PFSK-1 (cell line): ENCODE results near the gene MAGEA6.

ENCODE experiments used
- FOXP2 ChIP-seq: optimal IDR thresholded peaks from 2 replicates; pipeline ENCODE3; 2011; ENCODE audit warnings: borderline replicate concordance, control low read depth, inconsistent platforms; ENCODE audit not compliant: insufficient read depth; ENCODE audit errors: extremely low read length, extremely low read depth
- POLR2AphosphoS5 ChIP-seq: IDR thresholded peaks from 2 replicates; pipeline ENCODE4 v1.6.1; 2012; ENCODE audit warnings: low read depth, mild to moderate bottlenecking, control low read depth, low read length, moderate library complexity
- REST ChIP-seq, 2 experiments: IDR thresholded peaks; 2 replicates each; pipeline versions ENCODE4 v1.6.1 to v1.8.0; 2011 to 2012; ENCODE audit warnings: low read depth in 2 of 2, low read length in 2 of 2, control low read depth in 1 of 2, inconsistent platforms in 1 of 2, mild to moderate bottlenecking in 1 of 2, moderate library complexity in 1 of 2; ENCODE audit not compliant: insufficient read depth in 1 of 2
- SIN3A ChIP-seq: IDR thresholded peaks from 2 replicates; pipeline ENCODE4 v1.6.1; 2012; ENCODE audit warnings: mild to moderate bottlenecking, low read length, moderate library complexity, borderline replicate concordance; ENCODE audit not compliant: insufficient read depth
- TAF1 ChIP-seq: IDR thresholded peaks from 2 replicates; pipeline ENCODE4 v1.6.1; 2012; ENCODE audit warnings: low read length, control low read depth, borderline replicate concordance; ENCODE audit not compliant: insufficient read depth

The MAGEA6 gene

DNA sequence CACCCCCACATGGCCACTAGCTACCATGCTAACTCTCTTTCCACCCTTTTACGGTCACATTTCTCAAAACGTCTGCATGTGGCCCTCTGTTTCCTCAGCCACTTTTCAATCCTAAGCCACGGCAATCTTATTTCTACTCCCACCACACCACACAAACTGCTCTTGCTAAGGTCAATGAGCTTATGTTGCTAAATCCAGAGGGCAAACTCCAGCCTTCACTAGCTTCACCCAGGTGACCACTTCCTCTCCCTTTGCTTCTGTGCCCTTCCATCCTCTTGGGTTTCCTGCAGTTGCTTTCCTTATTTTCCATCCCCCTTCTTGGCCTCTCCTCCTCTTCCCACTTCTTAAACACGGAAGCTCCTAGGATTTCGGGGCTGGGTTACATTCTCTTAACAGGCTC is 44.6 kb upstream of the MAGEA6 start:
- TF ChIP-seq TAF1 (no peak), REST (IDR thresholded peaks at IDR 0.05; ENCODE audit: insufficient read depth in 1 of 2, low read depth in 2 of 2, low read length in 2 of 2) (no peak)

GRCh38 chrX:152813206-152813605 is 43.7 kb upstream of the MAGEA6 start:
- TF ChIP-seq TAF1 (no peak), SIN3A (no peak), REST (IDR thresholded peaks at IDR 0.05; ENCODE audit: insufficient read depth in 1 of 2, low read depth in 2 of 2, low read length in 2 of 2) (no peak), FOXP2 (no peak), POLR2AphosphoS5 (no peak)

DNA sequence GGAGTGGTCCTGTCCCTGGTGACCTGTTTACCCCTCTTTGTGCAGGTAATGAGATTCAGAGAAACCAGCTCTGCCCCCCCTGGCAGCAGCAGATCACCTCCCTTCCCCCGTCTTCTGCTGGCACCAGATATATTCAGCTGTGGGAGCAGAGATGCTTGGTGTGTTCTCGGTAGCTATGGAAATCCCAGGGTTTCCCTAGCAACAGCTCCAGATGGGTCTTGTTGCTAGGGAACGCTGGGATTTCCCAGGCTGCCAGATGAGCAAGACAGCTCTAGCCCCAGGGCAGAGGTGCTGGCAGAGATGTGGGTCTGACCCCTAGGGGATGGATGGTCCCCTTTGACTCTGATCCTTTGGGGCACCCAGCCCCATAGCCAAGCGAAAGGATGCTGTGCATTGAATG is 40.9 kb upstream of the MAGEA6 start:
- no peak for TF ChIP-seq REST (IDR thresholded peaks at IDR 0.05; ENCODE audit: insufficient read depth in 1 of 2, low read depth in 2 of 2, low read length in 2 of 2)
- no peak for TF ChIP-seq FOXP2
- no peak for TF ChIP-seq TAF1
- no peak for TF ChIP-seq POLR2AphosphoS5
- no peak for TF ChIP-seq SIN3A

DNA sequence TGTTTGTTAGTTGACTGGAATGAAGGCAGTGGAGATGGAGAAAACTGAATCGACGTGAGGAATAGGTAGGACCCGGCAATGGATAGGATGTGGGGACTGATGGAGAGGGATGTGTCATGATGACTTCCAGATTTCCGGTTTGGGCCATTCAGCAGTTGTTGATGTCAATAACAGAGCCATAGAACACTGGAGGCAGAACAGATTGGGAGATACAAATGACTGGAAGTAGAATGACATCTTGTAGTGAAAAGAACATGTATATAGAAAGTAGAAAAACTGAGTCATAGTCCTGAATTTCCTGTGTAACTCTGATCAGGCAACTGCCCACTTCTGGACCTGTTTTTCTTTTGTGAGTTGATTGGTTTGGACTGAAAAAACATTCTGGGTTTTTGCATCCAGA is 36.5 kb upstream of the MAGEA6 start:
- TF ChIP-seq TAF1 (no peak), POLR2AphosphoS5 (no peak), SIN3A (no peak), REST (IDR thresholded peaks at IDR 0.05; ENCODE audit: insufficient read depth in 1 of 2, low read depth in 2 of 2, low read length in 2 of 2) (no peak), FOXP2 (no peak)

DNA sequence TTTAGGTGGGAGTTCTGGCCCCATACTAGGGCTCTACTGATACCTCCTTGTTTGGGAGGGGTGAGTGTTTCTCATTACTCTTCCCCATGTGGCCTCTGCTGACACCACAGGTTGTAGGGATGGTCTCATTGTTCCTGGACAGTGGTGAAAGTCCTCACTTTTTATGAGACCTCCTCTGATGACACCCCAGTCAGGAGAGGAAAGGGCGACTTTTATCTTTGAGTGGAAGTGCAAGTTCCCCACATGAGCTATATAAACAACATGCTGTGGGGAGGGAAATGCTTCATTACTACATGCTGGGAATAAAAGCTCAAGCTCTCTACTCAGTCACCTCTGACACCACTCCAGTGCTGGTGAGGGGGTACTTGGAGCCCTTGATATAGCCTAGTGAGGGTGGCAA is 29.5 kb upstream of the MAGEA6 start:
- TF ChIP-seq SIN3A (no peak), TAF1 (no peak), REST (IDR thresholded peaks at IDR 0.05; ENCODE audit: insufficient read depth in 1 of 2, low read depth in 2 of 2, low read length in 2 of 2) (no peak), POLR2AphosphoS5 (no peak), FOXP2 (no peak)
